Endothelial cell of hepatic sinusoid (primary cell): ENCODE data around the gene PPM1F.

Experiments used
- in situ Hi-C: cut with HindIII; loops from 2 replicates; pipeline ENCODE4 v1.10.0; 2017; ENCODE audit warnings: low sequenced_read_pairs

The PPM1F gene

GRCh38 chr22:21952586-21953571, at the start of gene PPM1F:
TSS of gene PPM1F (minus strand) at chr22:21952848. CDS start at chr22:21946048, 6,800 bp downstream.
- in situ Hi-C loops, result no loop called here

GRCh38 chr22:22001664-22002525, 49.2 kb upstream of the PPM1F start:
- in situ Hi-C loops, result no loop called here

- in situ Hi-C loops, result no loop called here
Observed at GRCh38 chr22:21998595-21999247, 46.1 kb upstream of the PPM1F start.

GRCh38 chr22:21996175-21996720, 43.6 kb upstream of the PPM1F start:
- in situ Hi-C loops, result no loop called here

- in situ Hi-C loops, result no loop called here
Observed at GRCh38 chr22:21995660-21996059, 43.0 kb upstream of the PPM1F start.

- in situ Hi-C loops, result no loop called here
Observed at GRCh38 chr22:21994881-21995444, 42.3 kb upstream of the PPM1F start.

GRCh38 chr22:21992593-21993237, 40.1 kb upstream of the PPM1F start:
- in situ Hi-C loops, result no loop called here

GRCh38 chr22:21991774-21992173, 39.1 kb upstream of the PPM1F start:
- in situ Hi-C loops, result no loop called here

GRCh38 chr22:21991304-21991596, 38.6 kb upstream of the PPM1F start:
- in situ Hi-C loops, result no loop called here

- in situ Hi-C loops, result no loop called here
Observed at GRCh38 chr22:21990445-21991303, 38.0 kb upstream of the PPM1F start.

- in situ Hi-C loops, result no loop called here
Observed at GRCh38 chr22:21989049-21989448, 36.4 kb upstream of the PPM1F start.

- in situ Hi-C loops, result no loop called here
Observed at GRCh38 chr22:21985214-21985613, 32.6 kb upstream of the PPM1F start.

- in situ Hi-C loops, result no loop called here
Observed at GRCh38 chr22:21984793-21985192, 32.1 kb upstream of the PPM1F start.

- in situ Hi-C loops, result no loop called here
Observed at GRCh38 chr22:21982338-21982965, 29.8 kb upstream of the PPM1F start, which contains the start of gene TOP3B. TSS of gene TOP3B (minus strand) at chr22:21982787. CDS start at chr22:21975709, 7,078 bp downstream.

GRCh38 chr22:21981874-21982273, 29.2 kb upstream of the PPM1F start:
- in situ Hi-C loops, result no loop called here

GRCh38 chr22:21980547-21980946, 27.9 kb upstream of the PPM1F start:
- in situ Hi-C loops, result no loop called here

GRCh38 chr22:21978564-21979386, 26.1 kb upstream of the PPM1F start:
- in situ Hi-C loops, result no loop called here

- in situ Hi-C loops, result no loop called here
Observed at GRCh38 chr22:21977814-21978213, 25.2 kb upstream of the PPM1F start.
